GF-D8 (cell line): ENCODE measurements around the gene PGGT1B.

ENCODE experiments used
- DNase-seq: peaks from one replicate; lab custom pipeline; 2025; lab: John Stamatoyannopoulos, UW

The PGGT1B gene

GRCh38 chr5:115262321-115263077 is at the start of gene PGGT1B:
Gene PGGT1B, minus strand, starts transcription at chr5:115262877. Its CDS starts 26 bp downstream, at chr5:115262851.
- DNase-seq, result peak; percentile 53

- DNase-seq, result no peak
These were observed 47.2 kb upstream of the PGGT1B start for GRCh38 chr5:115309751-115310370.

- no peak for DNase-seq
These were observed 46.1 kb upstream of the PGGT1B start for GRCh38 chr5:115308815-115309214.

- no peak for DNase-seq
These were observed 43.4 kb upstream of the PGGT1B start for GRCh38 chr5:115306011-115306536.

DNA sequence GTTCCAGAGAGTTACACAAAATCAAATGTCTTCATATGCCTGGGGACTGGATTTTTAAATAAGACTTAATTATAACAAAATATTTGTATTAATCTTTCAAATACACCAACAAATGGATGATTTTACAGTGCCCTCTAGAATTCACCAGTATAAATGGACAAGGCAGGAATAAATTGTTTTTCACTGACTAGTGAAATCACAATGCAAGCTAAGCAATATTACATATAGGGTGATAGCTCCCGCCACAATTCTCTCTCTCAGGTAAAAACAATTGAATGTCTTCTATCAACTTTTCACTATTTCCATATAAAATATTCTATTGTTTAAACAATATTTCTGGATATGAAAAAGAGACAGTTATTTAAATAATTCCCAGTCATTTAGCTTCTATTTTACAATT is 41.8 kb upstream of the PGGT1B start:
- no peak for DNase-seq

- no peak for DNase-seq
These were observed 36.1 kb upstream of the PGGT1B start for GRCh38 chr5:115298811-115299210.

DNA sequence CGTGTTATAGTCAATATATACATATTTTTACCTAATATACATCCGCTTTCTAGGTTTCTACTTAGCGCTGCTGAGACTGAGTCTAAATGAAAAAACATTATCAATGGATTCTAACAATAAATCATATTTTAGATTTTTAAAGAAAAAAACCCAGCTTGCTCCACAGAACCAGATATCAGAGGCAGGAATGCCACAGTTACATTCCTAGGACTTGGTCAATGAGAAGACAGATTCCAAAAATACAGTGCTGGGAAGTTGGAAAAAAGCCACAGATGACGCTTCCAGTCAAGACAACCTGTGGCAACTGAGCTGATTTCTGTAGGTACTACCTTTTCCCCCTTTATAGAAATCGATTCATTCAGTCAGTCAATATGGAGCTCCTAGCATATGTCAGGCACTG is 34.4 kb upstream of the PGGT1B start:
- no peak for DNase-seq

DNA sequence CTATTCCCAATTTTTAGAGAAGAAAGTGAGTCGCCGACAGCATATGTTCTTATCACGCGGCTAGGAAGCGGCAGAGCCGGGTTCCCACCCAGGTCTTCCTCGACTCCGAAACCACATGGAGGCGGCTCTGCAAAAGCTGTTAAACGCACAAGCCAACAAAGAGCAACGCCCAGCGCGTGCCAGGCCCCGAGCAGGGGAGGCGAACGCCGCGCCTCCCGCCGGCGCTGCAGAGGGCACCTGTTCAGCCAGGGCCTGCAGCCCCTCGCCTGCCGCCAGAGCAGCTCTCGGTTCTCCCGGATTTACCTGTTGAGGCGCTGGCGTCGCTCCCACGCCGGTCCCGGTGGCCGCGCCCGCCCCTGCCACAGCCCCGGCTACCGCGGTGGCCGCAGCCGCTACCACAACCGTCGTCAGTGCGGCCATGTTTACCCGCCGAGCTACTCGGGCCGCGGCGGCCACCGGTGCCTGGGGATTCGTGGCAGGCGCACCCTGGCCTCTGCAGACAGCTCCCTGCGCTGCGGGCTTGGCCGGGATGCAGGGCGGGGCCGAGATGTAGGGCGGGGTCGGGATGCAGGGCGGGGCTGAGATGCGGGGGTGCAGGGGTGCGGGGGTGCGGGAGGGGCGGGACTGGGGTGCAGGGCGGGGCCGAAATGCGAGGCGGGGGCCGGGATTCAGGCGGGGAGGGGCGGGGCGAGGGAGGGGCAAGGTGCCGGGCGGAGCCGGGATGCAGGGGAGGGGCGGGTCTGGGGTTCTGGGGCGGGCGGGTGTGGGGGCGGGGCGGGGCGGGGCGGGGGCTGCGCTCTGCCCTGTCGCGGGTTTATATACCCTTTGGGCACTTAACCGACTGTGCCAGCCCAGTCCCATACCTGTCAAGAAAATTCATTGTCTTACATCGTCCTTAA is 33.7 kb upstream of the PGGT1B start, which contains the start of gene CCDC112:
Gene CCDC112, minus strand, starts transcription at position 531 of the 899 bp plus-strand sequence. Its CDS starts 111 bp downstream, at position 420.
- DNase-seq, result no peak

GRCh38 chr5:115295777-115296123 is 33.1 kb upstream of the PGGT1B start:
- no peak for DNase-seq

- DNase-seq, result no peak
These were observed 28.7 kb upstream of the PGGT1B start for GRCh38 chr5:115291397-115291796.

- no peak for DNase-seq
These were observed 26.4 kb upstream of the PGGT1B start for GRCh38 chr5:115289104-115289503.

- no peak for DNase-seq
These were observed 21.3 kb upstream of the PGGT1B start for GRCh38 chr5:115284021-115284420.

- no peak for DNase-seq
These were observed 19.5 kb upstream of the PGGT1B start for GRCh38 chr5:115282131-115282530.

- no peak for DNase-seq
These were observed 11.9 kb upstream of the PGGT1B start for GRCh38 chr5:115274584-115274983.

DNA sequence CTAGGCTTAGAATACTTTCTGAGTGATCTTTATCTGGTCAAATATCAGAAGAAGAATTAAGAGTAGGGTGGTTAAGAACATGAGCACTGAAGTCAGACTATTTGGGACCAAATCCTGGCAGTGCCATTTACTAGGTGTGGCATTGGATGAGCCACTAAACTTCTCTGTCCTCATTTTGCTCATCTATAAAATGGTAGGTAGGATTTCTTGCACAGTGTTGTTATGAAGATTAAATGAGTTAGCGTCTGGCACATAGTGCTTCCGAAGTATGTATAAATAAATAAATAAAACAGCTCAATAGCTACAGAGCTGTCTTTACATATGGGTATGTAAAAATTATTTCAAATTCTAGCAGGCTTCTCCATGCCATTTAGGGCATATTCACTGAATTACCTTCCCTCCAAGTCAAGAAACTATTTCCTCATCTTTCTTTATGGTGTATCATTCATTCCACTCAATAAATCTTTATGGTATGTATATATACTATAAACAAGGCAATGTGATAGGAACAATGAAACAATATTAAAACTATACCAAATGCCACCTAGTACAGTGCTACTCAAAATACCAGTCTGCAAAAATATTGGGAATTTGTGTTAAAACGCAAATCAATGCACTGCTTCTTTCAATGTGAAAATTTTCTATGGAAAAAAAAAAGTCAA is 9.8 kb upstream of the PGGT1B start:
- no peak for DNase-seq

- no peak for DNase-seq
These were observed 8.8 kb upstream of the PGGT1B start for GRCh38 chr5:115271295-115272050.

- no peak for DNase-seq
These were observed 4.9 kb upstream of the PGGT1B start for GRCh38 chr5:115267617-115268016.

- DNase-seq, result no peak
These were observed 2.5 kb upstream of the PGGT1B start for GRCh38 chr5:115265220-115265619.

- DNase-seq, result no peak
These were observed 2.1 kb upstream of the PGGT1B start for GRCh38 chr5:115264786-115265185.

- DNase-seq, result no peak
These were observed 352 bp upstream of the PGGT1B start for GRCh38 chr5:115263078-115263380.

GRCh38 chr5:115262011-115262320 is 711 bp downstream of the PGGT1B start:
- no peak for DNase-seq
